AG04450 (cell line): Measurements from ENCODE around the gene SNCA. TPM values are rescaled to one million over a fixed set of nuclear protein-coding genes. Genes with fewer than 3 reads are reported as not detected.

Experiments used
- CTCF ChIA-PET: fragments of 300-600, 350-600 bp; formaldehyde crosslinking; extraction: SDS; loops from one replicate; lab custom pipeline; 2022; ENCODE audit warnings: antibody characterized with exemption, inconsistent platforms; lab: Charles Lee
- POLR2A ChIA-PET: fragments of 350-600 bp; formaldehyde crosslinking; extraction: SDS; loops from one replicate; lab custom pipeline; 2021; ENCODE audit warnings: antibody characterized with exemption, inconsistent platforms; lab: Yijun Ruan, JAX
- DNase-seq: peaks from one replicate; pipeline ENCODE4 v3.0.0-alpha.2; 2011; ENCODE audit warnings: low read depth, low spot score
- H3K27ac ChIP-seq: one replicate; pipeline ENCODE4 v1.5.1; 2012; ENCODE audit warnings: low read depth, low read length, control low read depth
- H3K27me3 ChIP-seq: one replicate; pipeline ENCODE4 v1.6.0; 2012; ENCODE audit warnings: low read length; ENCODE audit not compliant: control insufficient read depth, insufficient read depth
- H3K4me3 ChIP-seq: 2 replicates; pipeline ENCODE4 v1.5.1; 2011; ENCODE audit warnings: mild to moderate bottlenecking, low read depth, low read length, control low read depth
- H3K9me3 ChIP-seq: 2 replicates; pipeline ENCODE4 v1.5.1; 2012; ENCODE audit warnings: low read length; ENCODE audit not compliant: control insufficient read depth, insufficient read depth
- polyA plus RNA-seq: library from polyadenylated mRNA; depleted of rRNA; stranded (reverse); fragments of >200 nt; gene quantifications from 2 replicates; pipeline ENCODE4 v1.2.3, GENCODE V29; 2011; rRNA removed
- TF ChIP-seq, protein P1 (sequence below): IDR thresholded peaks from 2 replicates; pipeline ENCODE4 v1.5.1; 2011; ENCODE audit warnings: low read depth, low read length, control low read depth, inconsistent platforms

The SNCA gene
- polyA plus RNA-seq, 1 experiment: 2.9 TPM

DNA sequence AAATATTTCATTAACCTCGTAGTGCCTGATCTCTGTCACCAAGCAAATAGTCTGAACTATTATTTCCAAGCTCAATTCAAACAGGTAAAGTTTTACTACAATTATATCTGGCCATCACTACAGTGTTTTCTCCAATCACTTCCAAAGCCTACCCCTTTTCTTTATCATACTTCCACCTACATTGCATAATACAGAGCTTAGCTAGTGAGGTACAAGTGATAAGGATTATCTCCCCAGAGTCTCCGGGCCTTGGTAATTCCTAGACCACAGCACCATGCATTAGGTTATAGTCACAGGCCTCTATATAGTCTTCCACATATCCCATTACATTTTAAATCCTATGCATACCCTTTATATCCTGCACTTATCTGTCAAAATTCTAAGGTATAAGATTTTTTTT is 154.2 kb downstream of the SNCA start:
- POLR2A ChIA-PET: no interaction called here
- no peaks in the 10 kb centered on the region; the same call in 1 of the 2 replicates for H3K9me3 ChIP-seq
- H3K27ac ChIP-seq: no peak overlapping the region
- no peak overlapping the region for H3K4me3 ChIP-seq
- no peak for DNase-seq
- TF ChIP-seq, protein P1, sequence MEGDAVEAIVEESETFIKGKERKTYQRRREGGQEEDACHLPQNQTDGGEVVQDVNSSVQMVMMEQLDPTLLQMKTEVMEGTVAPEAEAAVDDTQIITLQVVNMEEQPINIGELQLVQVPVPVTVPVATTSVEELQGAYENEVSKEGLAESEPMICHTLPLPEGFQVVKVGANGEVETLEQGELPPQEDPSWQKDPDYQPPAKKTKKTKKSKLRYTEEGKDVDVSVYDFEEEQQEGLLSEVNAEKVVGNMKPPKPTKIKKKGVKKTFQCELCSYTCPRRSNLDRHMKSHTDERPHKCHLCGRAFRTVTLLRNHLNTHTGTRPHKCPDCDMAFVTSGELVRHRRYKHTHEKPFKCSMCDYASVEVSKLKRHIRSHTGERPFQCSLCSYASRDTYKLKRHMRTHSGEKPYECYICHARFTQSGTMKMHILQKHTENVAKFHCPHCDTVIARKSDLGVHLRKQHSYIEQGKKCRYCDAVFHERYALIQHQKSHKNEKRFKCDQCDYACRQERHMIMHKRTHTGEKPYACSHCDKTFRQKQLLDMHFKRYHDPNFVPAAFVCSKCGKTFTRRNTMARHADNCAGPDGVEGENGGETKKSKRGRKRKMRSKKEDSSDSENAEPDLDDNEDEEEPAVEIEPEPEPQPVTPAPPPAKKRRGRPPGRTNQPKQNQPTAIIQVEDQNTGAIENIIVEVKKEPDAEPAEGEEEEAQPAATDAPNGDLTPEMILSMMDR: no peak
- CTCF ChIA-PET: no interaction called here
- no peaks in the 10 kb centered on the region for H3K27me3 ChIP-seq

DNA sequence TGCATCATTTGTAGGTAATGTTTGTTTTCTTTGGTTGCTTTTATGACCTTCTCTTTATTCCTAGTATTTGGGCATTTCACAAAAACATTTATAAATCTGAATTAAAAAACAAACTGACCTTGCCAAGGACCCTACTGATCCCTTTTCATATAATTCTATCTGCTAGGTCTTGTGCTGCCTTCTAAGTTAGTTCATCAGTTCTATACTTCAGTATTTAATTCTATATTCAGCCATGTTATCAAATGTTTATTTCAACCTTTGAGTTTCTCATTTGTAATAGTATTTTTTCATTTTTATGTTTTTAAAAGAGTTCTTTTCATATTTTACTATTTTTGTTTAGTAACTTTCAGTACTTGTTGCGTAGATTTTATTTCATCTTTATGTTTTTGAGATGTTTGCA is 155.3 kb downstream of the SNCA start:
- Histone ChIP-seq H3K4me3 (no peak overlapping the region), H3K27me3 (no peaks in the 10 kb centered on the region), H3K9me3 (no peaks in the 10 kb centered on the region; the same call in 1 of the 2 replicates), H3K27ac (no peak overlapping the region)
- CTCF ChIA-PET: no interaction called here
- TF ChIP-seq, protein P1: no peak
- POLR2A ChIA-PET: no interaction called here
- no peak for DNase-seq

DNA sequence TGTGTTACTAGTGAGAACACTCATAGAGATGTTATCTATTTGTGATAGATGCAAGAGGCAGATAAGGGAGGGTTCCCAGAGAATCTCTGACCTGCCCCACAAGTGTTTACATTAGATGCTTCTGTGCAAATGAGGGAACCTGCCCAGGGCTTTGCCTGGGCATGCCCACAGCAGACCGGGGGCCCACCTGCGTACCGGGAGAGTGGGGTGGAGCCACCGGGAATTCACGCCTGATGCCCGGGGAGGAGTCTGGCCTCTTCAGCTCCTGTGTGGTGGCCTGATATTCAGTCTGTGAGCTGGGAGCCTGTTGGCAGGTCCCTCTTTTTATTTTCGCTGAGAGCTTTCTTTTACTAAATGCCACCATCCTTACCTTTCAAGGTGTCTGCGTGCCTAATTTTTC is 155.7 kb downstream of the SNCA start:
- ChIA-PET POLR2A (no interaction called here), CTCF (no interaction called here)
- H3K4me3 ChIP-seq: no peak overlapping the region

DNA sequence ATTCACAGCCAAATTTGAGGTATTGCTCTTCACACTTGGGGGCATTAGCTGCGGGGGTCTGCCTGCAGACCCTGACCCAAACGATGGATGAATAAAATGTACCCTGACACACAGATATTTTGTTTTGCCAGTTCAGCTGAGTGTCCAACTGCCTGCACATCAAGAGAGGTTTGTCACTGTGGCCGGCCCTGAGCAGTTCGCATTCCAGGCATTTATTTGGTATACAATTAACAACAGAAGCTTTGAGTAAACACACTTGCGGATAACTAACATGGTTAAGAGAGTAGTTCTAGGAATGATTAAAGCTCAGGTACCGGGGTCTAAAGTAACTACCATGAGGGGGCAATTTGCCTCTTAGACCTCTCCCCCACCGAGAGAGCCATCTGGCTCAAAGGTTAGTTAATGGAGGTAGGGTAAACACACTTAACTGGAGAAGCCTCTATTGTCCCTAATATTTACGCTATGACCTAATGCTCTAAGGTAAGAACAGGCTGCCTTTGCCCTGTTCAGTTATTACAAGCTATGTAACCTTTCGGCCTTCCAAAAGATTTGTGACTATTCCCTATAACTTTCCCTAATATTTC is 162.0 kb downstream of the SNCA start:
- no peaks in the 10 kb centered on the region for H3K9me3 ChIP-seq
- peaks cover 5% of the 10 kb centered on the region for H3K27me3 ChIP-seq
- no peak overlapping the region for H3K4me3 ChIP-seq
- TF ChIP-seq, protein P1: no peak
- H3K27ac ChIP-seq: no peak overlapping the region
- DNase-seq: no peak
- ChIA-PET CTCF (interaction anchor here (0.5 to 0.8 kb wide), 2 partner anchors 18 to 25 kb away, joined by 3 read pairs; no protein-coding TSS in a partner anchor), POLR2A (no interaction called here)

More for the DNA sequence above, 155.7 kb downstream of the SNCA start:
- no peak for DNase-seq
- no peak overlapping the region for H3K27ac ChIP-seq
- TF ChIP-seq, protein P1: no peak
- H3K27me3 ChIP-seq: no peaks in the 10 kb centered on the region
- no peaks in the 10 kb centered on the region; the same call in 1 of the 2 replicates for H3K9me3 ChIP-seq

Other genes starting within 250 kb of the SNCA start
- gene MMRN1, start 57.7 kb upstream of the SNCA start, polyA plus RNA-seq: not detected in 2 replicates